H1 (cell line): ENCODE results near the gene ARHGAP26.

Source experiments
- ATF3 ChIP-seq: IDR thresholded peaks from 2 replicates; pipeline ENCODE4 v1.6.1; 2011; ENCODE audit warnings: low read depth, mild to moderate bottlenecking, low read length; ENCODE audit not compliant: insufficient read depth
- CBX8 ChIP-seq: fragments of 300-800, 300-1000 bp; sonication (generic); IDR thresholded peaks from 2 replicates; pipeline ENCODE4 v1.7.1; 2016; ENCODE audit warnings: low read depth, low read length, borderline replicate concordance
- CTCF ChIP-seq, 3 experiments: IDR thresholded peaks; 1 replicate in 2 of 3; 2 replicates in 1 of 3; pipeline versions ENCODE4 v1.5.1 to v1.6.1; 2011; ENCODE audit warnings: low read length in 3 of 3, mild to moderate bottlenecking in 3 of 3, inconsistent platforms in 2 of 3, low read depth in 1 of 3, moderate library complexity in 1 of 3; ENCODE audit not compliant: insufficient read depth in 1 of 3; ENCODE audit errors: control extremely low read depth in 1 of 3

GRCh38 chr5:143140492-143141203, 370.5 kb downstream of the ARHGAP26 start:
- TF ChIP-seq CBX8 (no peak), ATF3 (no peak), CTCF (IDR thresholded peaks at IDR 0.05; ENCODE audit: control extremely low read depth in 1 of 3, insufficient read depth in 1 of 3, low read depth in 1 of 3, low read length in 3 of 3) (no peak)
